Germinal center (tissue), 1 donor: ENCODE results near the gene ZDHHC16.
"Not testable (repeated sequence)": the region's sequence is repeated elsewhere in the genome, so short reads cannot be mapped to it uniquely, and the experiment has no call there.

Source experiments
- DNase-seq: peaks from one replicate; pipeline ENCODE4 v3.0.0; 2012; ENCODE audit warnings: mixed read lengths, low spot score

The ZDHHC16 gene

GRCh38 chr10:97434557-97434956, 11.4 kb upstream of the ZDHHC16 start:
- DNase-seq: no peak

GRCh38 chr10:97435211-97435610, 10.8 kb upstream of the ZDHHC16 start:
- no peak for DNase-seq

- no peak for DNase-seq
These were observed 3.7 kb upstream of the ZDHHC16 start for GRCh38 chr10:97442277-97442676.

GRCh38 chr10:97444212-97444611, 1.8 kb upstream of the ZDHHC16 start:
- no peak for DNase-seq

- DNase-seq: no peak
These were observed 636 bp upstream of the ZDHHC16 start for GRCh38 chr10:97445357-97445721.

GRCh38 chr10:97450828-97451227, 4.9 kb downstream of the ZDHHC16 start:
- DNase-seq: no peak

- no peak for DNase-seq
These were observed 5.6 kb downstream of the ZDHHC16 start for GRCh38 chr10:97451605-97452004.

- DNase-seq: no peak
These were observed 6.4 kb downstream of the ZDHHC16 start for GRCh38 chr10:97452352-97452751.

- no peak for DNase-seq
These were observed 8.5 kb downstream of the ZDHHC16 start for GRCh38 chr10:97454330-97455036.

GRCh38 chr10:97456034-97456685, 10.2 kb downstream of the ZDHHC16 start:
- no peak for DNase-seq

GRCh38 chr10:97456686-97457065, 10.7 kb downstream of the ZDHHC16 start:
- no peak for DNase-seq

GRCh38 chr10:97459111-97459510, 13.1 kb downstream of the ZDHHC16 start:
- DNase-seq: no peak

GRCh38 chr10:97459933-97460332, 14.0 kb downstream of the ZDHHC16 start:
- DNase-seq: no peak

GRCh38 chr10:97462309-97462708, 16.3 kb downstream of the ZDHHC16 start:
- no peak for DNase-seq

GRCh38 chr10:97463363-97464132, 17.6 kb downstream of the ZDHHC16 start:
- DNase-seq: peak; percentile 67

GRCh38 chr10:97464226-97464625, 18.3 kb downstream of the ZDHHC16 start:
- no peak for DNase-seq

GRCh38 chr10:97465982-97466381, 20.0 kb downstream of the ZDHHC16 start:
- no peak for DNase-seq

GRCh38 chr10:97466755-97467154, 20.8 kb downstream of the ZDHHC16 start:
- no peak for DNase-seq

GRCh38 chr10:97468162-97468561, 22.2 kb downstream of the ZDHHC16 start:
- DNase-seq: no peak

- DNase-seq: not testable (repeated sequence)
These were observed 22.8 kb downstream of the ZDHHC16 start for GRCh38 chr10:97468781-97469180.

- no peak for DNase-seq
These were observed 28.9 kb downstream of the ZDHHC16 start for GRCh38 chr10:97474918-97475317.

- no peak for DNase-seq
These were observed 30.1 kb downstream of the ZDHHC16 start for GRCh38 chr10:97475936-97476594.

GRCh38 chr10:97479410-97479809, 33.4 kb downstream of the ZDHHC16 start:
- not testable (repeated sequence) for DNase-seq
